HUES64 (cell line): Measurements from ENCODE around the gene GMPR2.
"Not testable (repeated sequence)": the region's sequence is repeated elsewhere in the genome, so short reads cannot be mapped to it uniquely, and the experiment has no call there.

Experiments
- H3K27ac ChIP-seq: 2 replicates; pipeline ENCODE4 v1.7.0; 2013; ENCODE audit warnings: low read depth, low read length, inconsistent platforms
- H3K27me3 ChIP-seq: 2 replicates; pipeline ENCODE4 v1.6.1; 2013; ENCODE audit warnings: mild to moderate bottlenecking, low read length; ENCODE audit not compliant: insufficient read depth
- H3K36me3 ChIP-seq: 2 replicates; pipeline ENCODE4 v1.6.1; 2013; ENCODE audit warnings: mild to moderate bottlenecking, low read length; ENCODE audit not compliant: insufficient read depth
- H3K4me1 ChIP-seq: 2 replicates; pipeline ENCODE4 v1.6.1; 2013; ENCODE audit warnings: mild to moderate bottlenecking, low read length, moderate library complexity; ENCODE audit not compliant: insufficient read depth
- H3K4me3 ChIP-seq: 2 replicates; pipeline ENCODE4 v1.5.1; 2013; ENCODE audit warnings: mild to moderate bottlenecking, low read length, moderate library complexity
- H3K9ac ChIP-seq: 2 replicates; pipeline ENCODE4 v1.6.1; 2013; ENCODE audit warnings: mild to moderate bottlenecking, low read depth, low read length
- H3K9me3 ChIP-seq: 2 replicates; pipeline ENCODE4 v1.6.1; 2013; ENCODE audit warnings: low read depth, low read length; ENCODE audit not compliant: insufficient read depth
- WGBS: fragments of 150-250, 120-280 bp; methylation state at CpG from one replicate; pipeline ENCODE4 v1.1.7; 2013; ENCODE audit warnings: missing lambda C conversion rate; 5-methylcytosine and 5-hydroxymethylcytosine counted together

The GMPR2 gene

GRCh38 chr14:24203249-24203886 lies 29.4 kb upstream of the GMPR2 start:
- H3K4me1 ChIP-seq, H3K9me3 ChIP-seq, H3K9ac ChIP-seq, H3K27me3 ChIP-seq, H3K4me3 ChIP-seq: not testable (repeated sequence)
- Histone ChIP-seq H3K36me3 (peaks cover 51% of the 10 kb centered on the region), H3K27ac (peak overlapping the region; percentile 25; the same call in 1 of the 2 replicates)
- WGBS: 93% methylated on average over 16 of the region's 16 CpGs

- H3K9me3 ChIP-seq: peaks cover 7% of the 10 kb centered on the region
- no peak overlapping the region for H3K4me3 ChIP-seq
- no peaks in the 10 kb centered on the region for H3K27me3 ChIP-seq
- no peak overlapping the region for H3K9ac ChIP-seq
- WGBS: 92% methylated on average over 7 of the region's 7 CpGs
- H3K36me3 ChIP-seq: peaks cover 61% of the 10 kb centered on the region
- no peak overlapping the region for H3K27ac ChIP-seq
- H3K4me1 ChIP-seq: peaks cover 5% of the 10 kb centered on the region; the same call in 1 of the 2 replicates
These were observed 28.3 kb upstream of the GMPR2 start for GRCh38 chr14:24204163-24205146.

DNA sequence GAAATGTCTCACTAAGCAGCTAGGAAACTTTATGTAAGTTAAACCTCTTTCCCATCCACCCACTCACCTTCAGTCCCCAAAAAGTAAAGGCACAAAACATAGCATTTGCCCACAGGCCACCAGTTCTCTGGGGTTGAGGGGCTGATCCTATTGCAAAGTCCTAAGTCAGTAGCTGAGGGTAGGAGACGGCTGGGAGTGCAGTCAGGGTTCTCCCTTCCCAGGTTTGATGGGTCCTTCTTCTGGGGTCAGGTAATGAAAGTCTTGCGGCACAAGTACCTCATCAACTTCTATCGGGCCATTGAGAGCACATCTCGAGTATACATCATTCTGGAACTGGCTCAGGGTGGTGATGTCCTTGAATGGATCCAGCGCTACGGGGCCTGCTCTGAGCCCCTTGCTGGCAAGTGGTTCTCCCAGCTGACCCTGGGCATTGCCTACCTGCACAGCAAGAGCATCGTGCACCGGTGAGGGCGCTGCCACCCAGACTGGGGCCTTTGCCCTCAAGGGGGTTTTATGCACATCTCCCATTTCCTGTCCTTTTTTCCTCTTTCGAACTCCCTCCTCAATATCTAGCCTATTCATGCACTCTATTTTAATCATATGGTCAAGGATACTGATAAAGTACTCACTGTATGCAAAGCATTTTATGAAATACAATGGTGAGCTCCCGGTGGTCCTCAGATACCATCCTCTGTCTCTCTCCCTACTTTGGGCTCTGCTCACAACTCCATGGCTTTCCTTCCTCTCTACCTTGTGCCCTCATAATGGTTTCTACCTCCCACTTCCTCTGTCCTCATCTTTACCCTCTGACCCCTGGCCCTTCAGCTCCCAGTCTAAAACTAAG lies 26.2 kb upstream of the GMPR2 start:
- H3K27ac ChIP-seq: no peak overlapping the region
- H3K9me3 ChIP-seq: peaks cover 4% of the 10 kb centered on the region
- H3K4me3 ChIP-seq: no peak overlapping the region
- WGBS: 96% methylated on average over 11 of the region's 11 CpGs
- H3K4me1 ChIP-seq: peaks cover 5% of the 10 kb centered on the region; the same call in 1 of the 2 replicates
- H3K9ac ChIP-seq: no peak overlapping the region
- H3K36me3 ChIP-seq: peaks cover 71% of the 10 kb centered on the region
- H3K27me3 ChIP-seq: no peaks in the 10 kb centered on the region

GRCh38 chr14:24207104-24207551 lies 25.6 kb upstream of the GMPR2 start:
- Histone ChIP-seq H3K9me3 (no peaks in the 10 kb centered on the region), H3K27ac (no peak overlapping the region), H3K4me3 (no peak overlapping the region), H3K4me1 (peaks cover 5% of the 10 kb centered on the region; the same call in 1 of the 2 replicates), H3K9ac (no peak overlapping the region), H3K27me3 (no peaks in the 10 kb centered on the region), H3K36me3 (peaks cover 71% of the 10 kb centered on the region)
- WGBS: 93% methylated on average over 5 of the region's 5 CpGs

DNA sequence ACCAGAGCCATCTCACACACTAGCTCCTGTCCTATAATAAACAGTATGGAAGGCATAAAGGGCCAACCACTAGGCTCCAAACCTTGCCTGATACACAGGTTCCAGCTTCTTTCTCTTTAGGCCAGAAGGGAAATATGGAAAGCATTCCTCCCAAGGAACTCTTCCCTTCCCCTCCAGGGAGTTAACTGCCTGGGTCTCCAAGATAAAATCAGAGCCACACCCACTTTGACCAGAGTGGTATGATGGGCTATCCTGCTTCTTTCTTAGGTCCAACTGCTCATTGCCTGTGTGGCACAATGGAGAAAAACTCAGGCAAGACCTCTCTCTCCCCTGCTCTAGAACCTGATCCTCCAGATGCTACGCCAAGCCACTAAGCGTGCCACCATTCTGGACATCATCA lies 25.1 kb upstream of the GMPR2 start:
- H3K4me3 ChIP-seq: no peak overlapping the region
- peaks cover 5% of the 10 kb centered on the region; the same call in 1 of the 2 replicates for H3K4me1 ChIP-seq
- 97% methylated on average over 2 of the region's 2 CpGs for WGBS
- H3K9me3 ChIP-seq: no peaks in the 10 kb centered on the region
- H3K9ac ChIP-seq: no peak overlapping the region
- H3K27me3 ChIP-seq: no peaks in the 10 kb centered on the region
- peaks cover 71% of the 10 kb centered on the region for H3K36me3 ChIP-seq
- H3K27ac ChIP-seq: no peak overlapping the region

DNA sequence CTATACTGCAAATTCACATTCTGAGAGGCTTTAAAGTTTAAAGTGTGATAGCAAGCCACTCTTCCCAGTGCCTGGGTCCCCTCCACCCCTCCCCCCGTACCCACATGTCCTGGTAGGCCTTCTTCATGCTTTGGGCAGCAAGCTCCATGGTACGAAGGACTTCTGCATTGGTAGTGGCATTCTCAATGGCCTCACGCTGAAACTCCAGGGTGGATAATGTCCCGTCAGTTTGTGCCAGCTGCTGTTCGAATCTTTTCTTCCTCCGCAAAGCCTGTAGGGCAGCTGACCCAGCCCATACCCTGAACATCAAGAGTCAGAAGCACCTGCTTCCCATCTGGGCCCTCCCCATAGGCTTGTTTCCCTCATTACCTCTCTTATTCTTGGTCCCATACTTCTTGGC lies 21.4 kb upstream of the GMPR2 start:
- H3K9ac ChIP-seq: no peak overlapping the region
- H3K4me3 ChIP-seq: no peak overlapping the region
- H3K36me3 ChIP-seq: peaks cover 56% of the 10 kb centered on the region
- no peaks in the 10 kb centered on the region for H3K27me3 ChIP-seq
- H3K27ac ChIP-seq: no peak overlapping the region
- peaks cover 5% of the 10 kb centered on the region; the same call in 1 of the 2 replicates for H3K4me1 ChIP-seq
- 94% methylated on average over 6 of the region's 6 CpGs for WGBS
- H3K9me3 ChIP-seq: no peaks in the 10 kb centered on the region

DNA sequence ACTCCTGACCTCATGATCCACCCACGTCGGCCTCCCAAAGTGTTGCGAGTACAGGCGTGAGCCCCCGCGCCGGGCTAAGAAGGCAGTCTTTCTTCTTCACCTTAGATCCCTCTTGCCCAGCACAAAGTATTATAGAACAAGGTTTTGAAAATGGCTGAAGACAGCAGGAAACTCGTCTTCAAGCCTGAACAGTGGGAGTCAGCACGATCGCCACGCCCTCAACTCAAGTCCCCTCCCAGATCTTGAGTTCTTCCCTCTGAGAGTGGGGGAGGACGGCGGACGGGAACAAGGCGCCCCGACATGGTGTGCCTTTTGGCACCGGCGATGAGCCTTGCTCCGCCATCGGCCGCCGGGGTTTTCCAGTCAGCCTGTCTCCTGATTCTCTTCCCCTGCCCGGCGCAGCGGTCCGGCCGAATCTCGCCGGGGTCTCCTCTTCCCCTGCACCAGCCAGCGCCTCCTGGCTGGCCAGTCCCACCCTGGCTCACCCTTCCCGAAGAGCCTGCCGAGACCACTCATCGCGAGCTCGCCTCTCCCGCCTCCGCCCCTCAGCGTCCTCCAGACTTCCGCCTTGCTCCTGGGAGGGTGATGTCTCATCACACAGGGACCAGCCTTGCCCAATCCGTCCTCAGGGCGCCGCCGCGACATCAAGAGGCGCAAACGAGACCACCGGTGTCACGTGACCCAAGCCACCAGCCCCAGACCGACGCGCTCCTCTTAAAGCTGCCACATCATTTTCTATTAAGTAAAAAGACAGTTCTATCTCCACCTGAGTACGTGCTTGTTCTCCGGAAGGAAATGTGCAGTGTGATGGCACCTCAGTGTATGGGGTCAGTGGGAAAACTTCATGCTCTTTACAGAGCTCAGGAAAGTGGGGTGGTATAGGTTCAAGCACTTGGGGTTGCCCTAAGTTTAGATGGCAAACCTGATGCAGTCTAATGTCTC lies 19.5 kb upstream of the GMPR2 start, which contains the start of gene CHMP4A:
Gene CHMP4A (minus strand): TSS at position 565 of the 942 bp plus-strand sequence. CDS start 49 bp downstream, at position 516.
- H3K27me3 ChIP-seq: no peaks in the 10 kb centered on the region
- peaks cover 47% of the 10 kb centered on the region for H3K36me3 ChIP-seq
- peak within 1 kb of the TSS; percentile 95 for H3K9ac ChIP-seq
- peak within 1 kb of the TSS; percentile 85 for H3K4me3 ChIP-seq
- peak within 1 kb of the TSS; percentile 99 for H3K27ac ChIP-seq
- WGBS: under 1% methylated on average over 53 of the region's 53 CpGs
- no peaks in the 10 kb centered on the region for H3K9me3 ChIP-seq
- H3K4me1 ChIP-seq: peaks cover 5% of the 10 kb centered on the region; the same call in 1 of the 2 replicates

DNA sequence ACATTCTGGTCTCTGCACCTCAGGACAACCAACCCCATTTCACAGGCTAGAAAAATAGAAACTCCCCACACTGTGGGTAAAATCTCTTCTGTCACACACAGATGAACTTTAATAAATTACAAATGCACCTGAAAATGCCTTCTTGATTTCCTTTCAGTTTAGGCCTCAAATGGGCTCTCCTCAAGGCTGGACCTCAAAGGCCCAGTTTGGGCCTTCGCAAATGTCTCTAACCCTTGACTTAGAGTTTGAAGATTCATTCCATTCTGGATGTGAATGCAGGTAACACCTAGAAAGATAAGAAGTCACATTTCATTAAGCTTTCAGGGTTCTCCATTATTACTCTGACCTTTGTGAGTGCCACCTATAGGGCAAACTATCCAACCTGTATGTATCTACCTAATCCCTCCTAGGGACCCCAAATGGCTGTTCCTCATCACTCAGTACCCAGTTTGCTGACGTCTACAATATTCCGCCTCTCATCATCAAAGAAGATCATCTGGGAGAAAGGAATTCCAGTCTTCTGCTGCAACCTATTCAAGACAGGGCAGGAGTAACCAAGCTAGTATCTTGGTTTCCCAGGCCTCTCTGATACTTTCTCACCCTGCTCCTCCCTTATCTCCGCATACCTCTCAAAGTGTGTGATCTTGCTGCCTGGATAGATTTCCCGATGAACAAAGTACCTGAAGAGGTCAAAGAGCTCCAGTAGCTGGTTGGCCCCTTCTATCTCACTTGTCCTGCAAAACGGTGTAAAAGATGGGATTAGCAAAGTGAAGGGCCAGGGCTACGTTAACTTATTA lies 18.7 kb upstream of the GMPR2 start:
- H3K36me3 ChIP-seq: peaks cover 43% of the 10 kb centered on the region
- H3K4me1 ChIP-seq: peaks cover 5% of the 10 kb centered on the region; the same call in 1 of the 2 replicates
- H3K4me3 ChIP-seq: peak overlapping the region; percentile 85
- H3K9ac ChIP-seq: peak overlapping the region; percentile 95
- peak overlapping the region; percentile 99 for H3K27ac ChIP-seq
- WGBS: 94% methylated on average over 7 of the region's 7 CpGs
- no peaks in the 10 kb centered on the region for H3K27me3 ChIP-seq
- no peaks in the 10 kb centered on the region for H3K9me3 ChIP-seq

DNA sequence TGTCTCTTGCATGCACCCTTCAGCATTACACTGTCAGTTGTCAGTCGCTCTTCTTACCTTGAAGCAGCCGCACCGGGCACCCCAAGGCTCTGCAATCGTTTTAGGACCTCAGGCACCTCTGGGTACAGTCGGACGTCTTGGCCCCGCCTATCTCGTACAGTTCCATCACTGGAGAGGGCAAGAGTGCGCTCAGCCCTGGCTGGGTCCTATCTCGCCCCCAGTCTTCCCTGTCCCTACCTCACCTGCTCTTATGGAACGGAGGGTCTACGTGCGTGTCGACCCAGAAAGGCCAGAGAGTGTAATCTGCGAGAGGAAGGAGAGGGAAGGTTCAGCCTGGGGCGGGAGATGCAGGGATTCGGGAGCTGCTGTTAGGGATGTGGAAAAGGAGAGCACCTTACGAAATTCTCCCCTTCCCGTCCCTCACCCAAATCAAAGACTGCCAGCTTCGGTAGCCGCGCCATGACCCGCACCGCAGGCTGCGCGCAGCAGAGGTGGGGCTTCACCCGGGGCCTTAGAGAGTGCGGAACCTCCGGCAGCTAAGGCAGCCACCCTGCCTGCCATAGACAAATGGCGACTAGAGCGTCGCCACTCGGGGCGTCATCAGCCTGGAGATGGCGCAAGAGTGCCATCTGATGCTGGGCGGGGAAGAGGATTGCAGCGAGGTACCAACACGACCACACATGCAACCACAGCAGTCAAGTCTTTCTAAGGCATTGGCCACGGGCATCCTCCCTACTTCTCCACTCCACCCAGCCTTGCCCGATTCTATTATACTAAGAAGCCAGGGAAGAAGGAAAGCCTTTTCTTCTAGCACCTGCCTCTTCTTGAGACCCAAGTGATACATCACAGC lies 17.0 kb upstream of the GMPR2 start, which contains the start of gene MDP1:
Gene MDP1 (minus strand): TSS at position 572 of the 850 bp plus-strand sequence. CDS start 111 bp downstream, at position 461.
- Histone ChIP-seq H3K27me3 (no peaks in the 10 kb centered on the region), H3K4me3 (peak within 1 kb of the TSS; percentile 93), H3K9ac (peak within 1 kb of the TSS; percentile 89), H3K27ac (peak within 1 kb of the TSS; percentile 79), H3K4me1 (peaks cover 5% of the 10 kb centered on the region; the same call in 1 of the 2 replicates), H3K36me3 (peaks cover 27% of the 10 kb centered on the region), H3K9me3 (no peaks in the 10 kb centered on the region)
- 2% methylated on average over 39 of the region's 40 CpGs for WGBS
